NB4 (cell line): ENCODE results near the gene PPARA.

ENCODE experiments used
- CTCF ChIP-seq: IDR thresholded peaks from one replicate; pipeline ENCODE4 v1.5.1; 2012; ENCODE audit warnings: low read depth, low read length
- MAX ChIP-seq: IDR thresholded peaks from 2 replicates; pipeline ENCODE4 v1.6.1; 2011; ENCODE audit warnings: low read depth, low read length
- POLR2A ChIP-seq: IDR thresholded peaks from 2 replicates; pipeline ENCODE4 v1.6.1; 2011; ENCODE audit warnings: mild to moderate bottlenecking; ENCODE audit not compliant: insufficient read length; ENCODE audit errors: extremely low read depth

GRCh38 chr22:46225631-46226030 lies 75.3 kb downstream of the PPARA start:
- no peak for TF ChIP-seq CTCF
- no peak for TF ChIP-seq POLR2A
- no peak for TF ChIP-seq MAX
